NOMO-1 treated with dmso at 0.1 percent for 144 hours (cell line): ENCODE data around the gene CCDC7.
"Not testable (repeated sequence)": the region's sequence is repeated elsewhere in the genome, so short reads cannot be mapped to it uniquely, and the experiment has no call there.

ENCODE experiments used
- DNase-seq: peaks from one replicate; lab custom pipeline; 2025; ENCODE audit not compliant: unreplicated experiment; lab: John Stamatoyannopoulos, UW

The CCDC7 gene

GRCh38 chr10:32865170-32865569 is 419.2 kb downstream of the CCDC7 start:
- no peak for DNase-seq

DNA sequence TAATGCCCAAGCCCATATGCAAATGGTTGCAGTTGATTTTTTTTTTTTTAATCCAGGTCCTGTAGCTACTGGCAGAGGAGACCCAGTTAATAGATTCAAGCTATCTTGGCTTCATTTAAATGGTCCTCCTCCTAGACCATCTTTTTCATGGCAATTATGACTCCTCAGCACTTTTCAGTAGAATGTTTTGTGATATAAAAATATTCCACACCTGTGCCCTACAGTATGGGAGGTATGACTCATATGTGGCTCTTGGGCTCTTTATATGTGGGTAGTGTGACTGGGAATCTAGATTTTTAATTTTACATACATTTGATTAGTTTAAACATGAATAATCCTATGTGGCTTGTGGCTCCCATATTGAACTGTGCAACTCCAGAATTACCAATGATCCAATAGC is 432.0 kb downstream of the CCDC7 start:
- no peak for DNase-seq

DNA sequence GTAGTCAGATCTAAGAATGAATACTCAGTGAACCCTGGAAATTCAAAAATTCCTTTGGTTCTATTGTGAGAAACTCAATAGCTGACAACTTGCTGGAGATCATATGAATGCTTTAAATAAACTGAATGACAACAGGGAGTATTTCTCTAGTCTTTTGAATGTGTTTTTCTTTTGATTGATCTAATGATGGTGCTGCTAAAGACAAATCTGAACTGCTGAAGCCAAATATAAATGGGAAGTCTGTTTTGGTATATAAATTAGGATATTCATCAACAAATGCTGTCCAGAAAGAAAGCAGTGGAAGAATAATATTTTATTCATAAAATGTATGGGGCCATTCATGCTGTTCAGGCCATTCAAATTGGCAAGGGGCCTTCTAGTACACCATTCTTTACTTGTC is 432.7 kb downstream of the CCDC7 start:
- DNase-seq: no peak

DNA sequence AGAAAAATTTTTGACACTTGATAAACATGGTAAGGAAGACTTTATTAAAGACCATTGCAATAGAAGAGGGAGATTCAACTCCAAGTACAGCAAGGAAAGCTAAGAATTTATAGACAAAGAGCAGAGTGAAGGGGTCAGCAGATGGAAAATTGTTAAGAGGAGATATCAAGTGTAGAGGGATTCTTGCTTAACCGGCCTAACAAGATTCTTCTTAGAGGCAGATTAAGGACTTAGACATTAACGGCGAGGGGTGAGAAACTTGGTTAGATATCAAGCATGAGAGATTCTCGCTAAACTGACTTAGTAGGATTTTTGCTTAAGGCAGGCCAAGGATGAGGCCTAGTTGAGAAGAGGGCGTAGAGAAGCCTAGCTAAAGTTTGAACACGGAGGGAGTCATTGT is 436.1 kb downstream of the CCDC7 start:
- no peak for DNase-seq

- no peak for DNase-seq
Measured at GRCh38 chr10:32887481-32887880, 441.5 kb downstream of the CCDC7 start.

- DNase-seq: no peak
Measured at GRCh38 chr10:32888161-32888927, 442.4 kb downstream of the CCDC7 start.

GRCh38 chr10:32889631-32890212 is 443.8 kb downstream of the CCDC7 start:
- DNase-seq: no peak

DNA sequence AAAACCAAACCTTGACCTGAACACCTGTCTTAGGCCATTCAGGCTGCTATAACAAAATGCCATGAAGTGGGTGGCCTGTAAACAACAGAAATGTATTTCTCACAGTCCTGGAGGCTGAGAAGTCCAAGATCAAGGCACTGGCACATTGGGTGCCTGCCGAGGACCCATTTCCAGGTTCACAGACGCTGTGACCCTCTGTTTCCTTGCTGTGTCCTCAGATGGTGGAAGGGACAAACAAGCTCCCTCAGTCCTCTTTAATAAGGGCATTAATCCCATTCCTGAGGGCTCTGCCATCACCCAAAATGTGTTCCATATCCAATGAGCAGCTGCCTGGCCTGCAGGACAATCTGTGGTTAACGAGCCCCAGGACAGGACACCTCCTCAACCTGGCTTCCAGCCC is 444.5 kb downstream of the CCDC7 start:
- DNase-seq: no peak

GRCh38 chr10:32891261-32891660 is 445.3 kb downstream of the CCDC7 start:
- no peak for DNase-seq

GRCh38 chr10:32893434-32893833 is 447.5 kb downstream of the CCDC7 start:
- no peak for DNase-seq

DNA sequence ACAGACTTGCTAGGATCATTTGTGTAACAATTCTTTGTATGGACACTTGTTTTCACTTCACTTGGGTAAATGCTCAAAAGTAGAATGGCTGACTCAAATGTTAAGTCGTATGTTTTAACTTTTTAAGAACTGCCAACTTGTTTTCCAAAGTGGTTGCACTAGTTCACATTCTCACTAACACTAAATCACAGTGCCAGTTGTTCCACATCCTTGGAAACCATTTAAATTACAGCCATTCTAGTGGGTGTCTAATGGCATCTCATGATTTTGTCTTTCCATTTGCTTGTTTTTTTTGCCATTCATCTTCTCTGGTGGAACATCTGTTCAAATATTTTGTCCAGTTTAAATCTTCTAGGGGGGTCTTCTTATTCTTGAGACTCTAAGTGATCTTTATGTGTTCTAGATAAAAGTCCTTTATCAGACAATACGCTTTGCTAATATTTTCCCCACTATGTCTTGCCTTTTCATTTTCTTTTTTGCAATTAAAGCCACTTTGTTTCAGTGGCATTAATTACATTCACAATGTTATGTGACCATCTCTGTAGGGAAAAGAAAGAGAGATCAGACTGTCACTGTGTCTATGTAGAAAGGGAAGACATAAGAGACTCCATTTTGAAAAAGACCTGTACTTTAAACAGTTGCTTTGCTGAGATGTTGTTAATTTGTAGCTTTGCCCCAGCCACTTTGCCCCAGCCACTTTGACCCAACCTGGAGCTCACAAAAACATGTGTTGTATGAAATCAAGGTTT is 448.1 kb downstream of the CCDC7 start:
- no peak for DNase-seq

DNA sequence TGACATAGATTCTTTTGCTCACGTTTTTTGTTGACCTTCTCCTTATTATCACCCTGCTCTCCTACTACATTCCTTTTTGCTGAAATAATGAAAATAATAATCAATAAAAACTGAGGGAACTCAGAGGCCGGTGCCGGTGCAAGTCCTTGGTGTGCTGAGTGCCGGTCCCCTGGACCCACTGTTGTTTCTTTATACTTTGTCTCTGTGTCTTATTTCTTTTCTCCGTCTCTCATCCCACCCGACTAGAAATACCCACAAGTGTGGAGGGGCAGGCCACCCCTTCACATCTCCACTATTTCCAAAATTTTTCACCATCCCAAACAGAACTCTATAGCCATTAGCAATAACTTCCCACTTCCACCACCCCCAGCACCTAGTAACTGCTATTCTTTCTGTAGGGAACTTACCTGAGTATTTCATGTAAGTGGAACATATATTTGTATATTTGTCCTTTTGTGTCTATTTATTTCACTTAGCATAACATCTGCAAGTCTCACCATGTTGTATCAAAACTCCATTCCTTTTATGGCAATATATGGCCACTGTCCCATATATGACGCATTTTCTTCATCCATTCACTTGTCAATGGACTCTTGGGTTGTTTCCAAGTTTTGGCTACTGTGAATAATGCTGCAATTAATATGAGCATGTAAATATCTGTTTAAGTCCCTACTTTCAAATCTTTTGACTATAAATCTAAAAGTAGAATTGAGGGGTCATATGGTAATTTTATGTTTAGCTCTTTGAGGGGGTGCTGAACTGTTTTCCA is 449.4 kb downstream of the CCDC7 start:
- not testable (repeated sequence) for DNase-seq

GRCh38 chr10:32901815-32902214 is 455.9 kb downstream of the CCDC7 start:
- no peak for DNase-seq

- DNase-seq: no peak
Measured at GRCh38 chr10:32905466-32905865, 459.5 kb downstream of the CCDC7 start.

- no peak for DNase-seq
Measured at GRCh38 chr10:32906595-32906994, 460.7 kb downstream of the CCDC7 start.

GRCh38 chr10:32909456-32909855 is 463.5 kb downstream of the CCDC7 start:
- DNase-seq: no peak

GRCh38 chr10:32909970-32910369 is 464.0 kb downstream of the CCDC7 start:
- DNase-seq: not testable (repeated sequence)

DNA sequence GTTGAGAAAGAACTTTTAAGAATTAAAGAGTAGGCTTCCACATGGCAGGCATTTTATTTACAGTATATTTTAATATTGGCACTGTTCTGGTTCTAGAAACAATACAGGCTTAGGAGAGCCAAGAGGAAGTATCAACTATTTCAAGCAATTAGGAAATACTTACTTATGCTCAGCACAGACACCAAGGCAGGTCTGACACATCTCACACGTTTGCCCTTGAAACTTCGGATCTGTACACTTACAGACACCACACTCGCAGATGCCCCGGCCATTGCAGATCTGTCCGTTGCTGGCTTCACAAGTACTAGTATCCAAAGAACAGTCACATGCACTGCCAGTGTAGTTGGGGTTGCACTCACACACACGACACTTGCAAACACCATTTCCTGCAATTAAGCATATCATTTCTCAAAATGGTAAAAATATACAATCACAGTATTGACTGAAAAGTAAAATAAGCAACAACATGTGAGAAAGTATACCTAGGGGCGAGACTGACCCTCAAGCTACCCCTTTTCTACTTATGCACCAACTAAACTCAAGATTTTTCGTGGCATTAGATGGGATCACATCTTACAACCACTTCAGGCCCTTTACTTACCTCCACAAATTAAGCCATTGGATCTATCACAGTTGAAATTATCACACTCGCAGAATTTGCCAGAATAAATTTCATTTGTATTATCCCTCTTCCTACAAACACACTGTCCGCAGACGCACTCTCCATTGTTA is 465.5 kb downstream of the CCDC7 start:
- no peak for DNase-seq

- DNase-seq: not testable (repeated sequence)
Measured at GRCh38 chr10:32917817-32918216, 471.9 kb downstream of the CCDC7 start.

DNA sequence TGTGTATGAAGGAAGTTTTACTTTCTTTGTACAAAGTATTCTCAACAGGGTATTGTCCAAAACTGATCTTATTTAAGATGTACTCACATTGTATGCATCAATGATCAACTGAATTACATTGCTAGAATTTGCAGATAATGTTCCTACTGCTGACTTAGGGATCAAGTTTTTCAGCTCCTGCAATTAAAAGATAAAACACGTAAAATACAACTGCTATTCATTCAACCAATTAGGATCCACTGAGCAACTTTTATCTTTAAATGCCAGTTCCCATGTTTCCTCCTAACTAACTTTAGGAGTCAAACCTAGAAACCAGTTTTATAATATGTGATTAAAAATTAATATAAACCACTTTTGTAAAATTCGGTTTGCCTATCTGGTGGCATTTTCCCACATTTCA is 476.2 kb downstream of the CCDC7 start:
- DNase-seq: no peak

- no peak for DNase-seq
Measured at GRCh38 chr10:32923134-32923533, 477.2 kb downstream of the CCDC7 start.
